CD4-positive, alpha-beta T cell (primary cell): ENCODE measurements around the gene IFNA8. TPM values are rescaled to one million over a fixed set of nuclear protein-coding genes. Genes with fewer than 3 reads are reported as not detected.

Experiments
- ATAC-seq: fragments of 200-7000 bp; cut with Tn5 transposase; one replicate; pipeline ENCODE4 v1.10.0; 2022; ENCODE audit warnings: mild to moderate bottlenecking; ENCODE audit not compliant: poor library complexity
- CTCF ChIA-PET: fragments of 350-600 bp; sonication (Branson Sonifier 250); formaldehyde crosslinking; loops from one replicate; lab custom pipeline; 2021; ENCODE audit warnings: antibody characterized with exemption, inconsistent platforms; lab: Charles Lee
- POLR2A ChIA-PET: fragments of 350-600 bp; sonication (Branson Sonifier 250); formaldehyde crosslinking; loops from one replicate; lab custom pipeline; 2021; ENCODE audit warnings: antibody characterized with exemption, inconsistent platforms; lab: Charles Lee
- DNase-seq, 14 experiments: peaks; one replicate each; pipeline ENCODE4 v3.0.0-alpha.2; 2013 to 2020; ENCODE audit warnings: mixed read lengths in 2 of 14
- H3K27ac ChIP-seq, 2 donors: one replicate each; pipeline versions ENCODE4 v1.5.1 to v1.7.0; 2013; ENCODE audit warnings: low read length in 2 of 2, low read depth in 1 of 2, mild to moderate bottlenecking in 1 of 2
- H3K27me3 ChIP-seq, 2 experiments: 1 replicate in 1 of 2; 2 replicates in 1 of 2; pipeline versions ENCODE4 v1.6.1 to v1.7.0; 2013; ENCODE audit warnings: low read length in 2 of 2, control low read depth in 1 of 2, mild to moderate bottlenecking in 1 of 2, moderate library complexity in 1 of 2; ENCODE audit not compliant: insufficient read depth in 2 of 2, control insufficient read depth in 1 of 2
- H3K36me3 ChIP-seq: one replicate; pipeline ENCODE4 v1.6.1; 2013; ENCODE audit warnings: low read length, control low read depth; ENCODE audit not compliant: insufficient read depth
- H3K4me1 ChIP-seq: one replicate; pipeline ENCODE4 v1.6.1; 2013; ENCODE audit warnings: low read length, control low read depth; ENCODE audit not compliant: insufficient read depth
- H3K4me3 ChIP-seq: one replicate; pipeline ENCODE4 v1.5.1; 2013; ENCODE audit warnings: mild to moderate bottlenecking, low read length, moderate library complexity
- H3K9me3 ChIP-seq, 2 experiments: 1 replicate in 1 of 2; 2 replicates in 1 of 2; pipeline versions ENCODE4 v1.6.1 to v1.7.0; 2013; ENCODE audit warnings: low read length in 2 of 2, mild to moderate bottlenecking in 2 of 2, control low read depth in 1 of 2, moderate library complexity in 1 of 2; ENCODE audit not compliant: control insufficient read depth in 1 of 2, insufficient read depth in 1 of 2
- H3K27ac Mint-ChIP-seq: one replicate; pipeline ENCODE4 v1.8.0; 2020; ENCODE audit warnings: mixed read lengths
- H3K27me3 Mint-ChIP-seq: one replicate; pipeline ENCODE4 v1.8.0; 2021; ENCODE audit warnings: mixed read lengths
- H3K36me3 Mint-ChIP-seq: one replicate; pipeline ENCODE4 v1.8.0; 2021; ENCODE audit warnings: low read depth, mixed read lengths
- H3K4me1 Mint-ChIP-seq: one replicate; pipeline ENCODE4 v1.8.0; 2021; ENCODE audit warnings: low read depth, mixed read lengths
- H3K4me3 Mint-ChIP-seq: one replicate; pipeline ENCODE4 v1.8.0; 2020; ENCODE audit warnings: mild to moderate bottlenecking, mixed read lengths
- H3K9me3 Mint-ChIP-seq: one replicate; pipeline ENCODE4 v1.8.0; 2020; ENCODE audit warnings: mixed read lengths
- CTCF ChIP-seq: fragments of 200-600 bp; IDR thresholded peaks from one replicate; pipeline ENCODE4 v1.8.0; 2022; ENCODE audit warnings: antibody characterized with exemption, mild to moderate bottlenecking
- intact Hi-C, 2 experiments: fragments of 100-400 bp; cut with DNase I in 1 of 2; cut with micrococcal nuclease in 1 of 2; formaldehyde crosslinking; loops; one replicate each; pipeline versions ENCODE4 v1.15.1 to v1.9.0; 2023 to 2025; cut with DNase I, micrococcal nuclease
- total RNA-seq, 174 experiments: library from RNA in 2 of 174; stranded (reverse) in 2 of 174; gene quantifications; one replicate each; pipeline ENCODE4 v1.2.3 and lab custom pipeline; 2021 to 2026

Gene IFNA8
- total RNA-seq, 2 experiments from 2014 or later = not detected

DNA sequence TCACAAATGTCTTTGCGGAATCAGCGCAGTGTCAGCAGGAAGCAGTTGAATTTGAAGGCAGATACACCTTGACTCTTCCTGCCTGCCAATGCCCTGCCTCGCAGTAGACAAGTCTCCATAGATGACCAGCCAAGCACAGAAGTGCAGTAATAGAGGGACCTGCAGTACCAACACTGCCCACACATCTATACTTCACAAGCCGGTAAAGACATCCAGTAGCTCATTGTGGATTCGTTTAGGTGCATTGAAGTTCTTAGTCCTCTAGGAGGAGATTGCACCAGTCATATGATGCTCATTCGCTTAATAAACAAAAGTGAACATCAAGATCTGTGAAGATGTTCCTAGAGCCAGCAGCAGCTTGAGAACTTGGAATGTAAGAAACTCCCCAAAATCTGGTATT lies 16.6 kb upstream of the IFNA8 start:
- peaks cover 8 to 25% of the 10 kb centered on the region in 2 experiments for H3K27me3 ChIP-seq
- peak in 2 of 14 experiments; percentile 33 to 49 for DNase-seq
- ChIA-PET POLR2A (interaction anchor here (1.2 to 1.7 kb wide), 2 partner anchors 11 to 57 kb away, joined by 3 to 9 read pairs; partner anchors contain the start of gene KLHL9), CTCF (interaction anchor here (1.1 to 1.5 kb wide), 5 partner anchors 10 to 156 kb away, joined by 3 to 5 read pairs (median 5); no protein-coding TSS in a partner anchor)
- H3K4me3 Mint-ChIP-seq = no peak overlapping the region
- intact Hi-C loops = loop anchor here in 1 of 2 experiments (10.0 kb wide), 1 partner anchor 197 kb away; no protein-coding TSS in a partner anchor
- no peak for TF ChIP-seq CTCF
- H3K4me1 ChIP-seq = peaks cover 8% of the 10 kb centered on the region
- no peaks in the 10 kb centered on the region for H3K9me3 Mint-ChIP-seq
- H3K27me3 Mint-ChIP-seq = peaks cover 64% of the 10 kb centered on the region
- no peak overlapping the region for H3K4me3 ChIP-seq
- peak; percentile 79 for ATAC-seq
- H3K9me3 ChIP-seq = no peaks in the 10 kb centered on the region
- no peak overlapping the region for H3K27ac Mint-ChIP-seq
- no peaks in the 10 kb centered on the region for H3K36me3 Mint-ChIP-seq
- no peak overlapping the region for H3K27ac ChIP-seq
- no peaks in the 10 kb centered on the region for H3K36me3 ChIP-seq
- H3K4me1 Mint-ChIP-seq = peaks cover 9% of the 10 kb centered on the region

- Histone ChIP-seq H3K4me1 (peaks cover 8% of the 10 kb centered on the region), H3K27ac (no peak overlapping the region), H3K36me3 (no peaks in the 10 kb centered on the region), H3K27me3 (peaks cover 11 to 35% of the 10 kb centered on the region in 2 experiments), H3K4me3 (peak overlapping the region; percentile 39), H3K9me3 (no peaks in the 10 kb centered on the region)
- TF ChIP-seq CTCF = peak; percentile 95
- ATAC-seq (peak; percentile 76), DNase-seq (peak; percentile 28 to 76 (median 51))
- peaks cover 70% of the 10 kb centered on the region for H3K27me3 Mint-ChIP-seq
- no peak overlapping the region for H3K27ac Mint-ChIP-seq
- CTCF ChIA-PET = interaction anchor here (0.6 to 2.9 kb wide), 22 partner anchors 9 to 392 kb away, joined by 3 to 34 read pairs (median 4); partner anchors contain the start of gene KLHL9
- H3K4me3 Mint-ChIP-seq = peak overlapping the region; percentile 66
- POLR2A ChIA-PET = interaction anchor here (1.0 to 2.4 kb wide), 5 partner anchors 60 to 201 kb away, joined by 3 to 17 read pairs (median 4); partner anchors contain the start of gene KLHL9
- no peaks in the 10 kb centered on the region for H3K9me3 Mint-ChIP-seq
- H3K36me3 Mint-ChIP-seq = no peaks in the 10 kb centered on the region
- intact Hi-C loops = loop anchor here (1.0 to 10.0 kb wide), 3 partner anchors 70 to 405 kb away; no protein-coding TSS in a partner anchor
- peaks cover 9% of the 10 kb centered on the region for H3K4me1 Mint-ChIP-seq
These were observed 12.9 kb upstream of the IFNA8 start for GRCh38 chr9:21395778-21396717.

GRCh38 chr9:21398955-21399489 lies 9.9 kb upstream of the IFNA8 start:
- CTCF ChIA-PET = interaction anchor here (1.3 kb wide), 1 partner anchor 56 kb away, joined by 3 read pairs; no protein-coding TSS in a partner anchor
- Mint-ChIP-seq H3K4me3 (no peak overlapping the region), H3K36me3 (no peaks in the 10 kb centered on the region), H3K4me1 (peaks cover 9% of the 10 kb centered on the region), H3K27me3 (peaks cover 76% of the 10 kb centered on the region), H3K9me3 (no peaks in the 10 kb centered on the region), H3K27ac (no peak overlapping the region)
- DNase-seq = no peak
- TF ChIP-seq CTCF = no peak
- Histone ChIP-seq H3K4me1 (peaks cover 17% of the 10 kb centered on the region), H3K36me3 (no peaks in the 10 kb centered on the region), H3K4me3 (no peak overlapping the region), H3K27me3 (peaks cover 24 to 52% of the 10 kb centered on the region in 2 experiments), H3K27ac (no peak overlapping the region), H3K9me3 (no peaks in the 10 kb centered on the region)
- intact Hi-C loops = loop anchor here in 1 of 2 experiments (10.0 kb wide), 1 partner anchor 204 kb away; no protein-coding TSS in a partner anchor
- POLR2A ChIA-PET = no interaction called here
- ATAC-seq = no peak
